ENCODE results near the gene OVCH1. TPM values are rescaled to one million over a fixed set of nuclear protein-coding genes. Genes with fewer than 3 reads are reported as not detected.

The OVCH1 gene
- polyA plus RNA-seq, 1 of the 3 experiments (the other 2 are of a cell fraction), result not detected

GRCh38 chr12:29530436-29530835, 33.0 kb upstream of the OVCH1 start:
- no peak for DNase-seq
- Histone ChIP-seq H3K79me2 (ENCODE audit: insufficient read depth) (no peaks in the 10 kb centered on the region), H3K36me3 (replicated peaks in 1 of 2; ENCODE audit: control insufficient read depth in 1 of 2, insufficient read depth in 2 of 2, low read length in 1 of 2) (no peaks in the 10 kb centered on the region), H3K9ac (no peak overlapping the region), H3F3A (replicated peaks; ENCODE audit: insufficient read depth) (no peaks in the 10 kb centered on the region), H2AFZ (ENCODE audit: low read depth) (no peak overlapping the region), H3K9me3 (no peaks in the 10 kb centered on the region), H3K4me1 (ENCODE audit: control insufficient read depth in 1 of 2, insufficient read depth in 2 of 2, low read depth in 1 of 2, low read length in 1 of 2) (no peaks in the 10 kb centered on the region; a peak in 1 of 4 replicates), H4K20me1 (ENCODE audit: insufficient read depth) (no peaks in the 10 kb centered on the region), H3K27ac (ENCODE audit: low read depth in 2 of 2, low read length in 1 of 2) (no peak overlapping the region), H3K4me2 (no peak overlapping the region), H3K4me3 (ENCODE audit: low read depth in 2 of 2, low read length in 1 of 2) (no peak overlapping the region), H3K9me2 (no peaks in the 10 kb centered on the region), H3K27me3 (ENCODE audit: insufficient read depth) (no peaks in the 10 kb centered on the region)
- CTCF ChIA-PET, result interaction anchor here (3.1 kb wide), 1 partner anchor 11 kb away, joined by 30 read pairs; no protein-coding TSS in a partner anchor
- POLR2A ChIA-PET, result no interaction called here
- no peak for TF ChIP-seq NFIC (IDR thresholded peaks at IDR 0.05; ENCODE audit: borderline replicate concordance)
- no peak for TF ChIP-seq MXI1 (IDR thresholded peaks at IDR 0.05; ENCODE audit: low read depth, low read length)
- no peak for TF ChIP-seq IRF3 (IDR thresholded peaks at IDR 0.05; ENCODE audit: low read depth, low read length)
- no peak for TF ChIP-seq CHD2 (IDR thresholded peaks at IDR 0.05; ENCODE audit: low read length, partially characterized antibody)
- TF ChIP-seq SMC3 (IDR thresholded peaks at IDR 0.05; ENCODE audit: low read depth, low read length), result no peak
- TF ChIP-seq ELF1 (IDR thresholded peaks at IDR 0.05), result no peak
- TF ChIP-seq FOSL2 (IDR thresholded peaks at IDR 0.05; ENCODE audit: borderline replicate concordance, low read depth), result no peak
- TF ChIP-seq SIN3A (IDR thresholded peaks at IDR 0.05; ENCODE audit: borderline replicate concordance, low read depth, low read length), result no peak
- TF ChIP-seq TAF1 (IDR thresholded peaks at IDR 0.05; ENCODE audit: borderline replicate concordance, low read depth, low read length), result no peak
- no peak for TF ChIP-seq ZBTB33 (IDR thresholded peaks at IDR 0.05; ENCODE audit: borderline replicate concordance, low read depth)
- TF ChIP-seq PBX3 (IDR thresholded peaks at IDR 0.05), result no peak
- no peak for TF ChIP-seq EZH2phosphoT487 (IDR thresholded peaks at IDR 0.05; ENCODE audit: borderline replicate concordance, low read depth)
- no peak for TF ChIP-seq JUND (IDR thresholded peaks at IDR 0.05)
- no peak for TF ChIP-seq USF1 (IDR thresholded peaks at IDR 0.05; ENCODE audit: borderline replicate concordance, low read depth)
- TF ChIP-seq RFX5 (IDR thresholded peaks at IDR 0.05; ENCODE audit: low read length), result no peak
- 57% methylated on average over 4 of the region's 4 CpGs for WGBS (ENCODE audit: low lambda C conversion rate)

Data from SK-N-SH (cell line).